Measurements from ENCODE around the gene FTO.

DNA sequence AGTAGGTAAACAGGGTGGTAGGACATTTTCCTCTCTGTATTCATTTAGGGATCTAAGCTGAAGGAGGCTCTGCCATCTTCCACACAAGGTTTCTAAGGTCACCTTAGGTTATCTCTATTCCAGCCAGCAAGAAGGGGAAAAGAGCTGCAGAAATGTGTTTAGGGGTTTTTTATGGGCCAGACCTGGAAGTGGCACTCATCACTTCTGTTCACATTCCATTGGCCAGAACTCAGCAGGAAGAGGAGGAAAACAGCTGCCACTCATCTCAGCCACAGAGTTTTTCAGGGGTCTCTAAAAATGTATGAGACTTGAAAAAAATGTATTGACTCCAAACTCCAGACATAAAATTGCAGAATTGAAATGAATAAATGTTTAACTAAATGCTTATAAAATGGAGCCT is 65.8 kb downstream of the FTO start:
- TF ChIP-seq, protein P1, sequence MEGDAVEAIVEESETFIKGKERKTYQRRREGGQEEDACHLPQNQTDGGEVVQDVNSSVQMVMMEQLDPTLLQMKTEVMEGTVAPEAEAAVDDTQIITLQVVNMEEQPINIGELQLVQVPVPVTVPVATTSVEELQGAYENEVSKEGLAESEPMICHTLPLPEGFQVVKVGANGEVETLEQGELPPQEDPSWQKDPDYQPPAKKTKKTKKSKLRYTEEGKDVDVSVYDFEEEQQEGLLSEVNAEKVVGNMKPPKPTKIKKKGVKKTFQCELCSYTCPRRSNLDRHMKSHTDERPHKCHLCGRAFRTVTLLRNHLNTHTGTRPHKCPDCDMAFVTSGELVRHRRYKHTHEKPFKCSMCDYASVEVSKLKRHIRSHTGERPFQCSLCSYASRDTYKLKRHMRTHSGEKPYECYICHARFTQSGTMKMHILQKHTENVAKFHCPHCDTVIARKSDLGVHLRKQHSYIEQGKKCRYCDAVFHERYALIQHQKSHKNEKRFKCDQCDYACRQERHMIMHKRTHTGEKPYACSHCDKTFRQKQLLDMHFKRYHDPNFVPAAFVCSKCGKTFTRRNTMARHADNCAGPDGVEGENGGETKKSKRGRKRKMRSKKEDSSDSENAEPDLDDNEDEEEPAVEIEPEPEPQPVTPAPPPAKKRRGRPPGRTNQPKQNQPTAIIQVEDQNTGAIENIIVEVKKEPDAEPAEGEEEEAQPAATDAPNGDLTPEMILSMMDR (IDR thresholded peaks at IDR 0.05; ENCODE audit: insufficient read depth, low read length, poor library complexity, severe bottlenecking): no peak
- TF ChIP-seq EZH2phosphoT487 (conservative IDR thresholded peaks at IDR 0.05; ENCODE audit: low read length): no peak
